Left lung (tissue), 10 donors: ENCODE measurements around the gene NT5C1A. TPM values are rescaled to one million over a fixed set of nuclear protein-coding genes. Genes with fewer than 3 reads are reported as not detected.

Experiments
- ATAC-seq: fragments of 200-7000 bp; cut with Tn5 transposase; one replicate; pipeline ENCODE4 v1.9.1; 2020; ENCODE audit warnings: moderate library complexity
- DNase-seq, 4 donors: peaks; one replicate each; pipeline ENCODE4 v3.0.0-alpha.2; 2013 to 2020
- H3K27ac ChIP-seq, 2 donors: fragments of 200-600 bp; sonication (generic) in 1 of 2; one replicate each; pipeline versions ENCODE4 v1.5.0 to v1.8.0; 2020 to 2021
- H3K27me3 ChIP-seq, 2 donors: fragments of 200-600 bp; sonication (generic) in 1 of 2; one replicate each; pipeline versions ENCODE4 v1.5.0 to v1.8.0; 2020 to 2021
- H3K36me3 ChIP-seq, 2 donors: fragments of 200-600 bp; sonication (generic) in 1 of 2; one replicate each; pipeline versions ENCODE4 v1.5.0 to v1.8.0; 2020 to 2021
- H3K4me1 ChIP-seq, 2 donors: fragments of 200-600 bp; one replicate each; pipeline ENCODE4 v1.8.0; 2021
- H3K4me3 ChIP-seq, 2 donors: fragments of 200-600 bp; sonication (generic) in 1 of 2; one replicate each; pipeline versions ENCODE4 v1.5.0 to v1.8.0; 2020 to 2021; ENCODE audit warnings: mild to moderate bottlenecking in 1 of 2
- H3K9me3 ChIP-seq, 2 donors: fragments of 200-600 bp; sonication (generic) in 1 of 2; one replicate each; pipeline versions ENCODE4 v1.5.0 to v1.8.0; 2020 to 2021
- CTCF ChIP-seq, 2 donors: fragments of 200-600 bp; sonication (generic) in 1 of 2; IDR thresholded peaks; one replicate each; pipeline versions ENCODE4 v1.5.0 to v1.8.0; 2021; ENCODE audit warnings: antibody characterized with exemption in 2 of 2
- intact Hi-C, 2 donors: fragments of 100-400 bp; cut with DNase I; formaldehyde crosslinking; loops; one replicate each; pipeline versions ENCODE4 v1.11.2 to v1.14.2; 2022
- polyA plus RNA-seq, 6 donors: library from polyadenylated mRNA; unstranded; fragments of 120-200 nt; gene quantifications; one replicate each; pipeline ENCODE4 v1.2.1, GENCODE V29; 2013; ENCODE audit not compliant: insufficient read length in 6 of 6
- total RNA-seq, 2 donors: library from RNA; stranded (reverse); fragmentation: NEBNext Ultra II Directional; extraction: Animal tissue kit (Norgen Biotek cat#: 25700); gene quantifications; one replicate each; pipeline ENCODE4 v1.2.1, GENCODE V29; 2021
- donor health status: DM: no; HTN: yes; CAD: no.
- donor health status: DM: no; HTN: no; CAD: no.

NT5C1A gene
- total and polyA plus RNA-seq, 8 donors = 0.21 to 8.9 (median 0.24) TPM; not detected in 3

GRCh38 chr1:39687243-39687642, 15.3 kb upstream of the NT5C1A start:
- Histone ChIP-seq H3K36me3 (no peaks in the 10 kb centered on the region), H3K4me1 (peaks cover 11 to 19% of the 10 kb centered on the region in 2 donors), H3K27me3 (peaks cover 14 to 97% of the 10 kb centered on the region in 2 donors), H3K9me3 (no peaks in the 10 kb centered on the region), H3K27ac (no peak overlapping the region), H3K4me3 (no peak overlapping the region)
- DNase-seq (no peak), ATAC-seq (no peak)
- no peak for TF ChIP-seq CTCF (IDR thresholded peaks at IDR 0.05)
- intact Hi-C loops = no loop called here

GRCh38 chr1:39685071-39685470, 13.2 kb upstream of the NT5C1A start:
- Histone ChIP-seq H3K27me3 (peaks cover 5 to 94% of the 10 kb centered on the region in 2 donors), H3K36me3 (no peaks in the 10 kb centered on the region), H3K4me1 (no peaks in the 10 kb centered on the region), H3K9me3 (no peaks in the 10 kb centered on the region), H3K27ac (no peak overlapping the region), H3K4me3 (no peak overlapping the region)
- ATAC-seq (no peak), DNase-seq (no peak)
- intact Hi-C loops = no loop called here
- TF ChIP-seq CTCF (IDR thresholded peaks at IDR 0.05) = no peak

GRCh38 chr1:39684313-39684664, 12.4 kb upstream of the NT5C1A start:
- no peaks in the 10 kb centered on the region for H3K4me1 ChIP-seq
- peaks cover 5 to 87% of the 10 kb centered on the region in 2 donors for H3K27me3 ChIP-seq
- no peak overlapping the region for H3K4me3 ChIP-seq
- intact Hi-C loops = no loop called here
- DNase-seq = no peak
- H3K27ac ChIP-seq = no peak overlapping the region
- no peak for ATAC-seq
- H3K36me3 ChIP-seq = no peaks in the 10 kb centered on the region
- TF ChIP-seq CTCF (IDR thresholded peaks at IDR 0.05) = no peak
- H3K9me3 ChIP-seq = no peaks in the 10 kb centered on the region

GRCh38 chr1:39683591-39684312, 11.8 kb upstream of the NT5C1A start:
- ATAC-seq (no peak), DNase-seq (peak in 1 of 4 donors; percentile 63)
- Histone ChIP-seq H3K27me3 (peaks cover 5 to 81% of the 10 kb centered on the region in 2 donors), H3K4me3 (no peak overlapping the region), H3K4me1 (no peaks in the 10 kb centered on the region), H3K9me3 (no peaks in the 10 kb centered on the region), H3K27ac (no peak overlapping the region), H3K36me3 (no peaks in the 10 kb centered on the region)
- TF ChIP-seq CTCF (IDR thresholded peaks at IDR 0.05) = no peak
- intact Hi-C loops = no loop called here

GRCh38 chr1:39681999-39682398, 10.1 kb upstream of the NT5C1A start:
- Histone ChIP-seq H3K4me3 (no peak overlapping the region), H3K9me3 (no peaks in the 10 kb centered on the region), H3K4me1 (no peaks in the 10 kb centered on the region), H3K27ac (no peak overlapping the region), H3K27me3 (peaks cover 5 to 64% of the 10 kb centered on the region in 2 donors), H3K36me3 (no peaks in the 10 kb centered on the region)
- intact Hi-C loops = no loop called here
- ATAC-seq = no peak
- TF ChIP-seq CTCF (IDR thresholded peaks at IDR 0.05) = no peak
- no peak for DNase-seq
